K562 (cell line): ENCODE data around the gene CLCNKA. TPM values are rescaled to one million over a fixed set of nuclear protein-coding genes. Genes with fewer than 3 reads are reported as not detected.

Source experiments
- ATAC-seq: fragments of 200-7000 bp; cut with Tn5 transposase; 3 replicates; pipeline ENCODE4 v1.9.1; 2020; ENCODE audit warnings: moderate library complexity
- BruUV-seq: library from RNA; stranded (reverse); fragments of 400-500 nt; replicated peaks from 2 replicates; lab custom pipeline; 2021; lab: Mats Ljungman, UMichigan
- CTCF ChIA-PET: fragments of 300-600 bp; formaldehyde crosslinking; extraction: SDS; loops from one replicate; lab custom pipeline; 2021; ENCODE audit warnings: low intra/inter-chr PET ratio; lab: Yijun Ruan, JAX
- POLR2A ChIA-PET: fragments of 300-600, 350-650 bp; sonication (Branson Sonifier 250); formaldehyde crosslinking; extraction: SDS; loops from one replicate; lab custom pipeline; 2021; ENCODE audit warnings: antibody characterized with exemption, inconsistent platforms; lab: Yijun Ruan, JAX
- DNase-seq, 4 experiments: peaks; one replicate each; pipeline versions ENCODE4 v3.0.0 to v3.0.0-alpha.2; 2011 to 2018; ENCODE audit warnings: low spot score in 3 of 4, mixed read lengths in 3 of 4; ENCODE audit errors: extremely low read depth in 1 of 4
- FAIRE-seq: peaks from 2 replicates; lab custom pipeline; 2011; peaks lifted over from hg19 to GRCh38; lab: Jason Lieb, UNC
- H2AFZ ChIP-seq: 2 replicates; pipeline ENCODE4 v1.6.0; 2011; ENCODE audit warnings: low read depth, low read length, control low read depth, inconsistent platforms
- H3K27ac ChIP-seq: fragments of 200-600 bp; 3 replicates; pipeline ENCODE4 v1.8.0; 2011; ENCODE audit warnings: low read depth, mild to moderate bottlenecking, control low read depth, inconsistent platforms, low read length, moderate library complexity, mixed read lengths; ENCODE audit errors: extremely low read depth
- H3K27me3 ChIP-seq, 2 experiments: fragments of 300-600 bp in 1 of 2; 2 replicates in 1 of 2; 3 replicates in 1 of 2; pipeline versions ENCODE4 v1.6.0 to v1.8.0; 2011; ENCODE audit warnings: inconsistent platforms in 2 of 2, low read length in 2 of 2, mild to moderate bottlenecking in 1 of 2, mixed read lengths in 1 of 2, moderate library complexity in 1 of 2; ENCODE audit not compliant: control insufficient read depth in 2 of 2, insufficient read depth in 2 of 2
- H3K36me3 ChIP-seq: fragments of 300-600 bp; 3 replicates; pipeline ENCODE4 v1.8.0; 2011; ENCODE audit warnings: mild to moderate bottlenecking, low read length, inconsistent platforms; ENCODE audit not compliant: control insufficient read depth, insufficient read depth
- H3K4me1 ChIP-seq, 2 experiments: fragments of 200-600 bp in 1 of 2; replicated peaks in 1 of 2; 2 replicates in 1 of 2; 3 replicates in 1 of 2; pipeline versions ENCODE4 v1.5.1 to v1.8.0; 2011; ENCODE audit warnings: inconsistent platforms in 2 of 2, low read length in 2 of 2, mild to moderate bottlenecking in 1 of 2, mixed read lengths in 1 of 2, moderate library complexity in 1 of 2; ENCODE audit not compliant: control insufficient read depth in 2 of 2, insufficient read depth in 2 of 2
- H3K4me2 ChIP-seq: 2 replicates; pipeline ENCODE4 v1.6.1; 2011; ENCODE audit warnings: low read length, control low read depth, inconsistent platforms, mixed read lengths; ENCODE audit not compliant: insufficient read depth
- H3K4me3 ChIP-seq: fragments of 200-600 bp; sonication (generic), shearing (Covaris generic); 2 replicates; pipeline ENCODE4 v1.5.1; 2016; ENCODE audit warnings: control low read depth, inconsistent platforms
- H3K79me2 ChIP-seq: fragments of 200-600 bp; 3 replicates; pipeline ENCODE4 v1.8.0; 2011; ENCODE audit warnings: low read length, inconsistent platforms; ENCODE audit not compliant: control insufficient read depth, insufficient read depth
- H3K9ac ChIP-seq, 2 experiments: 2 replicates each; pipeline versions ENCODE4 v1.6.0 to v1.6.1; 2011; ENCODE audit warnings: low read depth in 2 of 2, low read length in 2 of 2, control low read depth in 1 of 2, inconsistent platforms in 1 of 2, mild to moderate bottlenecking in 1 of 2, mixed read lengths in 1 of 2; ENCODE audit not compliant: insufficient read depth in 1 of 2
- H3K9me1 ChIP-seq: one replicate; pipeline ENCODE4 v1.6.0; 2011; ENCODE audit warnings: inconsistent platforms, mild to moderate bottlenecking, low read length, moderate library complexity; ENCODE audit not compliant: control insufficient read depth, insufficient read depth
- H3K9me3 ChIP-seq: replicated peaks from 2 replicates; pipeline ENCODE4 v1.5.1; 2011; ENCODE audit warnings: low read depth, low read length, inconsistent platforms; ENCODE audit not compliant: control insufficient read depth, insufficient read depth
- H4K20me1 ChIP-seq: replicated peaks from 2 replicates; pipeline ENCODE4 v1.6.1; 2011; ENCODE audit warnings: low read length, inconsistent platforms, mixed read lengths; ENCODE audit not compliant: control insufficient read depth, insufficient read depth
- CREBBP ChIP-seq: IDR thresholded peaks from one replicate; pipeline ENCODE4 v1.6.1; 2012; ENCODE audit warnings: low read depth, mild to moderate bottlenecking, control low read depth, inconsistent platforms, low read length
- EGR1 ChIP-seq: fragments of 450-650 bp; conservative IDR thresholded peaks from 2 replicates; pipeline ENCODE4 v1.6.1; 2017; ENCODE audit warnings: mild to moderate bottlenecking
- HBP1 ChIP-seq: fragments of 450-650 bp; formaldehyde crosslinking; IDR thresholded peaks from 2 replicates; pipeline ENCODE4 v1.4.0; 2022; ENCODE audit warnings: missing genetic modification characterization
- HES1 ChIP-seq: fragments of 450-650 bp; IDR thresholded peaks from 2 replicates; pipeline ENCODE4 v1.6.1; 2016; ENCODE audit warnings: low read depth, mild to moderate bottlenecking, moderate library complexity
- HLTF ChIP-seq: fragments of 450-650 bp; IDR thresholded peaks from 2 replicates; pipeline ENCODE4 v1.6.1; 2016
- MTA1 ChIP-seq: fragments of 450-650 bp; IDR thresholded peaks from 2 replicates; pipeline ENCODE4 v1.6.1; 2017; ENCODE audit warnings: borderline replicate concordance
- NCOA2 ChIP-seq, 2 experiments: fragments of 450-650 bp; IDR thresholded peaks; 2 replicates each; pipeline ENCODE4 v1.6.1; 2018; ENCODE audit warnings: mild to moderate bottlenecking in 2 of 2, moderate library complexity in 1 of 2; ENCODE audit not compliant: partially characterized antibody in 2 of 2
- PATZ1 ChIP-seq: fragments of 250-450 bp; sonication (Bioruptor Pico); IDR thresholded peaks from 2 replicates; pipeline ENCODE4 v1.5.0; 2020; ENCODE audit warnings: mild to moderate bottlenecking, borderline replicate concordance
- POLR3A ChIP-seq: IDR thresholded peaks from 2 replicates; pipeline ENCODE4 v1.6.1; 2011; ENCODE audit warnings: borderline replicate concordance, mild to moderate bottlenecking, moderate library complexity; ENCODE audit not compliant: insufficient read length, insufficient read depth; ENCODE audit errors: extremely low read depth
- RBM15 ChIP-seq: fragments of 200-400 bp; formaldehyde crosslinking; IDR thresholded peaks from 2 replicates; pipeline ENCODE4 v1.6.1; 2018; ENCODE audit warnings: mild to moderate bottlenecking, low read length, moderate library complexity; ENCODE audit not compliant: insufficient read depth
- THRB ChIP-seq: fragments of 450-650 bp; formaldehyde crosslinking; conservative IDR thresholded peaks from 2 replicates; pipeline ENCODE4 v1.4.0; 2022; ENCODE audit warnings: mild to moderate bottlenecking, missing genetic modification characterization
- TSHZ1 ChIP-seq: fragments of 250-450 bp; sonication (Bioruptor Pico); IDR thresholded peaks from 2 replicates; pipeline ENCODE4 v1.4.0; 2020; ENCODE audit warnings: mild to moderate bottlenecking, moderate library complexity
- ZNF212 ChIP-seq: fragments of 450-650 bp; formaldehyde crosslinking; IDR thresholded peaks from 2 replicates; pipeline ENCODE4 v1.4.0; 2020; ENCODE audit warnings: mild to moderate bottlenecking
- ZNF79 ChIP-seq: fragments of 250-450 bp; sonication (Bioruptor Pico); IDR thresholded peaks from 2 replicates; pipeline ENCODE4 v1.4.0; 2020; ENCODE audit warnings: low read depth, mild to moderate bottlenecking, moderate library complexity
- WGBS: fragments of 100-300 bp; shearing (Covaris generic); methylation state at CpG from one replicate; pipeline ENCODE4 v1.1.6; 2016; ENCODE audit warnings: low coverage, mixed read lengths; ENCODE audit not compliant: insufficient coverage; ENCODE audit errors: missing lambda C conversion rate; 5-methylcytosine and 5-hydroxymethylcytosine counted together
- in situ Hi-C: fragments of 300-500 bp; cut with MboI; formaldehyde crosslinking; loops from 4 replicates; pipeline ENCODE4 v1.15.0; 2018; ENCODE audit warnings: inconsistent platforms, mixed read lengths
- intact Hi-C: fragments of 100-400 bp; cut with micrococcal nuclease; formaldehyde crosslinking; loops from 2 replicates; pipeline ENCODE4 v1.14.2; 2022
- polyA plus RNA-seq, 8 experiments: library from polyadenylated mRNA; depleted of rRNA in 4 of 8; stranded (reverse) in 5 of 8; unstranded in 3 of 8; fragments of >200 nt; fragmentation: Nextera tagmentation in 2 of 8; fragmentation: Illumina TruSeq in 1 of 8; extraction: Ambion mirVana in 2 of 8; extraction: Trizol in 1 of 8; gene quantifications; 2 replicates each; pipeline versions ENCODE4 v1.2.1 to v1.2.3, GENCODE V29; 2011 to 2014; ENCODE audit warnings: inconsistent platforms in 1 of 8, missing spikeins in 1 of 8
- total RNA-seq, 7 experiments: library from RNA; depleted of rRNA in 6 of 7; stranded (reverse); fragments of >200 nt in 6 of 7; fragmentation: Illumina TruSeq in 2 of 7; extraction: Trizol in 2 of 7; gene quantifications; 2 replicates each; pipeline versions ENCODE4 v1.2.1 to v1.2.3, GENCODE V29; 2011 to 2021; ENCODE audit warnings: low replicate concordance in 1 of 7

CLCNKA gene
- total and polyA plus RNA-seq, 9 of the 15 experiments (the other 6 are each of a cell fraction or from before 2014, with no cell fraction given) = 0.03 to 0.37 (median 0.10) TPM; not detected in 3

- no peak for DNase-seq
- no peak for FAIRE-seq
- intact Hi-C loops (no loop called here), in situ Hi-C loops (loop anchor here (10.0 kb wide), 1 partner anchor 50 kb away; the partner anchor contains the start of gene HSPB7)
- no peak overlapping the region for H2AFZ ChIP-seq
- ChIA-PET CTCF (no interaction called here), POLR2A (interaction anchor here (0.5 to 1.0 kb wide), 2 partner anchors 8 to 63 kb away, joined by 3 to 4 read pairs; partner anchors contain the start of gene FAM131C)
- no peak overlapping the region for H3K4me2 ChIP-seq
- H3K36me3 ChIP-seq = no peaks in the 10 kb centered on the region
- no peak overlapping the region; a peak in 1 of 4 replicates for H3K9ac ChIP-seq
- H3K27ac ChIP-seq = no peak overlapping the region
- peaks cover 2 to 17% of the 10 kb centered on the region in 2 experiments; a peak in 3 of 5 replicates for H3K4me1 ChIP-seq
- H3K4me3 ChIP-seq = no peak overlapping the region
- ATAC-seq = no peak
- BruUV-seq = no TSS peak
- H3K9me3 ChIP-seq = no peaks in the 10 kb centered on the region
- no peaks in the 10 kb centered on the region for H3K79me2 ChIP-seq
- 18% methylated on average over 6 of the region's 8 CpGs for WGBS
- peaks cover 10% of the 10 kb centered on the region; the same call in 1 of the 2 replicates for H4K20me1 ChIP-seq
- H3K9me1 ChIP-seq = no peaks in the 10 kb centered on the region
- peaks cover 17 to 69% of the 10 kb centered on the region in 2 experiments for H3K27me3 ChIP-seq
- no peak for TF ChIP-seq CREBBP
- no peak for TF ChIP-seq TSHZ1 (CRISPR knock-in tag)
- no peak for TF ChIP-seq RBM15
- TF ChIP-seq EGR1 = no peak
- no peak for TF ChIP-seq ZNF79 (CRISPR knock-in tag)
- no peak for TF ChIP-seq THRB
- no peak for TF ChIP-seq MTA1
- no peak for TF ChIP-seq POLR3A
- no peak for TF ChIP-seq HBP1 (CRISPR knock-in tag)
- no peak for TF ChIP-seq HLTF
- TF ChIP-seq ZNF212 (CRISPR knock-in tag) = no peak
- TF ChIP-seq HES1 = no peak
- TF ChIP-seq NCOA2 (IDR thresholded peaks at IDR 0.05; ENCODE audit: partially characterized antibody in 2 of 2) = no peak
- no peak for TF ChIP-seq PATZ1
Observed at GRCh38 chr1:16065269-16065576, 43.4 kb downstream of the CLCNKA start.
